HG02970 (cell line): ENCODE data around the gene USB1.
"Not testable (repeated sequence)": the region's sequence is repeated elsewhere in the genome, so short reads cannot be mapped to it uniquely, and the experiment has no call there.

ENCODE experiments used
- ATAC-seq: cut with Tn5 transposase; IDR thresholded peaks from one replicate; pipeline ENCODE4 v1.9.1; 2021; ENCODE audit warnings: mild to moderate bottlenecking, moderate library complexity, moderate number of reproducible peaks; ENCODE audit not compliant: unreplicated experiment, low FRiP score

USB1 gene

DNA sequence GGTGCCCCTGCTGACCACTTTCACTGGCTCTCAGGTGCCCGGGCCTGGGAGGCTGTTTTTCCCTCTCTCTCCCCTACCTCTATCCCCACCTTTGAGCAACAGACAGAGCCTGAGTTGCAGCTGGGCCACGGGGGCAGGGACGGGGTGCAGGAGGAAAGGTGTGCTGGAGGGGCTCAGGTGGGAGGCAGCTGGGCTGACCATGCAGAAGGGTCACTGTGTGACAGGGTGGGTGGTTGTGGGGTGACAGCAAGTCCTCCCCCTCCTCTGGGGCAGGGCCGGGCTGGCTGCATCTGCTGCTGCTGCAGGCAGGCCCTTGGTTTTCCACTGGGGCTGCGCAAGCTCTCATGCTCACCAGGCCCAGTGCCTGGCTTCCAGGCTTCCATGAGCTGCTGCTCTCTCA is 7.3 kb upstream of the USB1 start:
- ATAC-seq, result no peak

DNA sequence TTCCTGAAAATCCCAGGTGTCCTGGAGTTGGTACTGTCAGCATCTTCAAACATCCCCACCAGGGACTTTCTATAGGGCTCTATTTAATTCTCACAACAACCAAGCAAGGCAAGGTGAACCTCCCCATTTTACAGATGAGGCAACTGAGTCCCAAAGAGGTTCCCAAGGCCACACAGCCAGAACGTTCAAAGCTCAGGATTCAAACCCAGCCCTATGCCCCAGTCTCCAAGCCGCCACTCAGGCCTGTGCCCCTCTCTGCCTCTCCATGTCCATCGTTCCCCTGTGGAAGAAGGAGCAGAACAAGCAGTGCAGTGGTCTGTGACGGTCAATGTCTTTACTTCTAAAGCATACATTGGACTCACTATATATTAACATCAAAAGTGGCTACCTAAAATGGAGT is 6.8 kb upstream of the USB1 start:
- ATAC-seq, result no peak

DNA sequence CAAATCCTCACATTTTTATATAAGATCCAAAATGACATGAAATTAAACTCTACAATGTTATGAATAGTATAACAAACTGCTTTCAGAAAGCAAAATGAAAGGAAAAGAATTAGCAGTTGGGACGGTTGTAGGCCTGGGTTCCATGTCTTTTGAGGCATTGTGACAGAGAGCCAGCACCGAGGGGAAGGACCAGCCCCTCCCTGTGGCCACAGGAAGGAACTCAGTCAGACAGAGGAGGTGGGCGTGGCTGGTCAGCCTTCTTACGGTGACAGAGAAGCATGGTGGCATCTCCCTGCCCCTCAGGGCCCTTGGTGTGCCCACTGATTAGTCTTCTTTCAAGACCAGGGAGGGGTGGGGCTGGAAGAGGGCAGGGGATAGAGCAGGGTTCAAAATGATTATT is 6.4 kb upstream of the USB1 start:
- no peak for ATAC-seq

DNA sequence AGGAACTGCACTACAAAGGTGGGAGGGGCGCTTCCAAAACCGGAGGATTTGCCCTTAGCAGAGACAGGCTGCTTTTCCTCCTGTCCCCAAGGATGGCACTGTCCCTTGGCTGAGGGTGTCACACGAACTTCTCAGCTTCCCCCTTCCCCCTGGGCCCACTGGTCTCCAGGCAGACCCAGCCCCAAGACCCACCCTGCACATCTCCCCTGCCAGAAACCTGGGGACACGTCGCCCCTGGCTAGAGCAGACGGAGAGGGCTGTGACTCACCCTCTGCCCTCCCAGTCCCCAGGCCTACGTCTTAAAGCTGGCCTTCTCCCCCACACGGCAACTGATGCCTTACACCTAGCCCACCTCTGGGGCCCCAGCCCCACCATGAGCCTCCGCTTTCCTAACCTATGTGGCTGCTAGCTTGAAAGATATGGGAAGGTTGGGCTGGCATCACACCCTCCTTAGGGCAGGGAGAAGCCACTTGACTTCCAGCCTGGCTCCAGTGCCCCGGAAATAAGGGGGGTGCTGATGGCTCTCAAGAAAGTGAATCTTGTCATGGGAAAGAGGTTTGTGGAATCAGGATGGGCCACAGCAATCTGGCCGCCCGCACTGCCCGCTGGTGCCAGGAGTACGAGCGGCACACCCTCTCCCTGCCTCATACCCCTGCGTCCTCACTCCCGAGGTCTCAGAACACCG is 5.3 kb upstream of the USB1 start:
- ATAC-seq, result no peak

DNA sequence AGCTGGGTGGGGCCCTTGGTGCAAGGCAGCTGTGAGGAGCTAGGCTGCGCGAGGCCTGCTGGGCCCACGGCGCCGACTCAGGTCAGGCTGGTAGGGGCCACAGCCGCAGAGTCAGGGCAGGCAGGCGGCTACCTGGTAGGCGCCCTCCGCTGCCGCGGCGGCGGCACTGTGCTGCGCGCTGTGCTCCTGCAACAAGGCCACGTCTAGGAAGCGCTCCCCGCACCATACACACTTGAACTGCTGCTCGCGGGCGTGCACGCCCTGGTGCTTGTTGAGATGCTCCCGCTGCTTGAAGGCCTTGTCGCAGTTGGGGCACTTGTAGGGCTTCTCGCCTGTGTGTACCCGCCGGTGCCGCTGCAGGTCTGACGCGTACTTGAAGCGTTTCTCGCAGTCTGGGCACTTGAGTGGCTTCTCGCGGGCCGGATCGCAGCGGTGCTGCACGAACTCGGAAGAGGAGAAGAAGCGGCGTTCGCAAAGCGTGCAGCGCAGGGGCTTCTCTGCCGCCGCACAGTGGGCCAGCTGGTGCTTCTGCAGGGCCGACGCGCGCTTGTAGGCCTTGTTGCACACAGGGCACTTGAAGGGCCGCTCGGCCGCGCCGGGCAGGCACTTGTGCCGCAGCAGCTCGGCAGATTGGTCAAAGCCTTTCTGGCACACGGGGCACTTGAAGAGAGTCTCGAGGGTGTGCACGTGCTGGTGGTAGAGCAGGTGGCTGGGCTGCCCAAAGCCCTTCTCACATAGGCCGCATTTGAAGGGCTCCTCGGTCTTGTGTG is 4.6 kb upstream of the USB1 start:
- ATAC-seq, result no peak

DNA sequence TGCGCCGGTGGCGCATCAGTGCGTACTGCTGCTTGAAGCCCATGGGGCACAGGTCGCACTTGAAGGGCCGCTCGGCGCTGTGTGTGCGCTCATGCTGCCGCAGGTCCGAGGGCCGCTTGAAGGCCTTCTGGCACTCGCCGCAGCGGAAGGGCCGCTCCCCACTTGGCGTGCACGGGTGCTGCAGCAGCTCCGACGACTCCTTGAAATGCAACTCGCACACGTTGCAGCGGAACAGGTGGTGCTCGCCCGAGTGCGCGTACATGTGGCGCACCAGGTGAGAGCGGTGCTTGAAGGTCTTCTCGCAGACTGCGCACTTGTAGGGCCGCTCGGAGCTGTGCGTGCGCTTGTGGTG is 4.1 kb upstream of the USB1 start:
- no peak for ATAC-seq

DNA sequence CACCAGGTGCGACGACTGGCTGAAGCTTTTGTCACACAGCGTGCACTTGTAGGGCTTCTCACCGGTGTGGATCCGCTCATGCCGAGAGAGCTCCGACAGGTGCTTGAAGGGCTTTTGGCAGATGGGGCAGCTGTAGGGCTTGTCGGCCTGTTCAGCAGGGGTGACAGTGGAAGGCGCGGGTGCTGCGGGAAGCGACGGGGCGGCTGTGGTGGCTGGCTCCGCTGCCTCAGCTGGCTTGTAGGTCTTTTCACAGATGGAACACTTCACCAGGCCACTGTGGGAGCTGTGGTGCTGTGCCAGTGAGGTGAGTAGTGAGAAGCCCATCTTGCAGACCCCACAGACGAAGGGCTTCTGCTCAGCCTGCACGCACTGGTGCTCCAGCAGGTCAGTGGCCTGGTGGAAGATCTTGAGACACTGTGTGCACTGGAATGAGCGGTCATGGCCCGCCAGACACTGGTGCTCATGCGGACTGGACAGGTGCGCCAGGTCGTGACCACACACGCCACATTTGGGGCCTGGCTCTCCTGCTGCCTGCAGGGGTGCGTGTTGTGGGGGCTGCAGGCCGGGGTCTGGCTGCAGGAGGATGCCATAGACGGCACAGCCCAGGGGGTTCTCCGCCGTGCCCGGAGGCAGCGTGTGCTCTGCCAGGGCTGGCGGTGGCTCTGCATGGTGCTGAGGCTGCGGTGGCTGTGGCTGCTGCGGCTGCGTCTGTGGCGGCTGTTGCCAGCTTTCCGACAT is 3.5 kb upstream of the USB1 start:
- ATAC-seq, result no peak

DNA sequence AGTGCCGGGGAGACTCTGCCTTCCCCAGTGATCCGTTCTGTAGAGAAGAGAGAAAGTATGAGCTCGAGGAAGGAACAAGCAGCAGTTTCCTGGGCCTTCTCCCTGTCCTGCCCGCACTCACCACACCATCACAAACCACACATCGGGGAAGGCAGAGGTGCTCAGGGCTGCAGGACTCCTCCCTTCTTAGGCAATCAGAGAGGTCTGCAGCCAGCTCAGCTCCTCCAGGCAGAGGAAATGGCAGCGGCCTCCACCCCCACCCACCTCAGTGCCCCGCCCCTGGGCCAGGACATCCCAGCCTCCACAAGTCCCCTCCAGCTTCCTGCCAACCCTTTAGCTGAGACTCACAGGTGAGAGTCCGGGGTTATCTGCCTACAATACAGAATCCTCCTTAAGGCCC is 2.7 kb upstream of the USB1 start:
- no peak for ATAC-seq

DNA sequence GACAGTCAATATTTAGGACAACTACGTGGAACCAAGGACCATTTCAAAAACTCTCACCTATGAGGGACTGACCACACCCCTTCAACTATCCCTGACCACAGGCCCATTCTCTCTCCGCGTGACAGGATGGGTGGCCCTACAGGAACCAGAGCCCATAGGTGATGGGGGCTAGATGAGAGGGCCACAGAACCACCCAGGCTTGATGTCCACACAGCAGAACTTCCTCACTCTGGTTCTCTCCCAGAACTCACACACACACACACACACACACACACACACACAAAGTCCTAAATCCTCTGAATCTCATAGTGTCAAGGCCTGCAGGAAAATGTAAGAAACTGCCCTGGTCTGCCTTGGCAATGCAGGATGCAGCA is 2.2 kb upstream of the USB1 start:
- no peak for ATAC-seq

DNA sequence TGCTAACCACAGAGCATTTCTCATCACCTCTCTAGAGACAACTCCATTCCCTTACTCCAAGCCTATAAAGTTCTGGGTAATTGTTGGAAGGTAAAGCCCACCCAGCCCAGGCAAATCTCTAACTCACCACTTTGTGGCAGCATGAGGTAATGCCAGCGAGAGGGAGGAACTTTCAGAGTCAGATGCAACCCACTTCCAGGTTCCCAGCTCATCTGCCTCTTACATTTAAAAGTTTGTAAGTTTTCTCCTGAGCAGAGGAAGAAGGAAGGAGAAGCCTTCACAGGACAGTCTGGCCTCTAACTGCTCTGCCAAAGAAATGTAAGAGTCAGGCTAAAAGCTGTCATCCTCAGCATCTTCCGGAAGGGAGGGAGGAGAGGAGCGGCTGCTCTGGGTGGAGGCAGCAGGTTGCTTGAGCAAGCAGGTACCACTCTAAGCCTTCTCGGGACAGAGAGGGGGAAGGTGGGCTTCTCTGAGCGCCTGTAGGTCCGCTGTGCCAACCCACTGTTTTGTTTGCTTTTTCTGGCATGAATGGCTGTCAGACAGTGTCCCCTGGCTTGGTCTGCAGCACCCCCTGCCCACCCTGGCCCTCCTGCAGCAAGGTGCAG is 1.7 kb upstream of the USB1 start:
- no peak for ATAC-seq

DNA sequence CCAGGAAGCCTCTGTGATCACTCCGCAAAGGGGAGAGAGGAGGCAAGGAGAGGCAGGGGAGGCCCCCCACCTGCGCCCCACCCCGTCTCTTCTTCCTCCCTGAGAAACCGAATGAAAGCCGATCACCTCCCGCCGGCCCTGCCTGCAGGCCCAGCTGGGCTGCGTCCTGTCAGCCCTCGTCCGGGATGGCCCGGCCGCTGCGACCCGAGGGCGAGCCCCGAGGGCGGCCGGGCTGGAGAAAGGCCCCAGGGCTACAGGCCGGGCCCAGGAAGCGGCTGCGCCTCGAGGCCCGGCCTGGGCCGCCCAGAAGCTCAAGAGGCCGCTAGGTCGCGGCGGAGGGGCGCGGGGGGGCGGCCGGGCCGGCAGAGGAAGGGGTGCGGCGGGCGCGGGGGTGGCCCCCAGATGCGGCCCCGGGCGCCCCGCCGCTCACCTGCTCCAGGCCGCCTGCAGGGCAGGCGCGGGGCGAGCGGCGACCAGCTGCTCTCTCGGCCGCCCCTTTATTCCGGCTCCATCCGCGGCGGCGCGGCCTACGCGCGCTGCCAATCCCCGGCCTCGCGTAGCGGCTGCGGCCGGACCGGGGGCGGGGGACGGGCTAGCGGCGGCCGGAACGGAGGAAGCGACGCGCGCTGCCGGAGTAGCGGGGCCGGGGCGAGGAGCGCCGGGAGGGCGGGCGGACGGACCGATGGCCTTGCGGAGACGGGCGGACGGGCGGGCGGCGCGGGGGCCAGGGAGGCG is 1.1 kb upstream of the USB1 start, which contains the start of gene ZNF319:
TSS of gene ZNF319 (minus strand) at position 702 of the 735 bp plus-strand sequence. CDS start 2,407 bp downstream, outside the sequence.
- no peak for ATAC-seq

DNA sequence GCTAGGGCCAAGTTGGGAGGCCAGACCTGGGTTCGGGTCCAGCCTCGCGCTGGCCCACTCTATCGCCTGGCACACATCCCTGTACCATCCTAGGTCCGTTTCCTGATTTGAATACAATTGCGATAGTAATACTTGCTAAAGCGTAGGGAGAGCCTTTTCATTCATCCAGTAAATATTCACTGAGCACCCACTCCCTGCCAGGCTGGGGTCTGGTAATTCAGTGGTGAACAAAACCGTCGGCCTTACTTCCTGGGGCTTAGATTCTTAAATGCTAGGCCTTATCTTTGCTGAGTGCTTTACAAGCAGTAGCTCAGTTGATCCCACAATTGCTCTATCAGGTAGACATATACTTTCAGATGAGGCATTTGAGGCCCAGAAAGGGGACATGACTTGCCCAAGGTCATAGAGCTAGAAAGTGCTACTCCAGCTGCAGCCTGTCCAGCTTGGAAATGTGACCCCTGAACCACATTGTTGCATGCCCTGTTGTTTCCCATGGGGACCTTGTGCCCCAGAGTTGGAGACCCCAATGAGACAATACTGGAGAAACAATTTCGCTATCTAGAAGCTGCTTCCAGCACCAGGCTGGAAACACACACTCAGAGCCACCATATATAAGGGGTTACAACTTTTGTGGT is 691 bp downstream of the USB1 start:
- no peak for ATAC-seq

DNA sequence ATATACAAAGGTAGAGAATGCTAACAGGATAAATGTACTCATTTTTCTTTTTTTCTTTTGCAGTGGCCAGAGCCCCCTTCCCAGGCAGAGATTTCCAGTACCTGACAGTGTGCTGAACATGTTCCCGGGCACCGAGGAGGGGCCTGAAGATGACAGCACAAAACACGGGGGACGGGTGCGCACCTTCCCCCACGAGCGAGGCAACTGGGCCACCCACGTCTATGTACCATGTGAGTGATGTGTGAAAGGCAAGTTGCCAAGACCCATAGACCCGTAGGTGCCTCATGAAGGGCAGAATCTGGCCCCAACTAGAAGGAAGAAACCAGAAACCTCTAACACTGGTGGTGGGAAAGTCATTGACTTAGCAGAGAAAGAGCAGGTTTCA is 1.2 kb downstream of the USB1 start:
- ATAC-seq, result no peak

DNA sequence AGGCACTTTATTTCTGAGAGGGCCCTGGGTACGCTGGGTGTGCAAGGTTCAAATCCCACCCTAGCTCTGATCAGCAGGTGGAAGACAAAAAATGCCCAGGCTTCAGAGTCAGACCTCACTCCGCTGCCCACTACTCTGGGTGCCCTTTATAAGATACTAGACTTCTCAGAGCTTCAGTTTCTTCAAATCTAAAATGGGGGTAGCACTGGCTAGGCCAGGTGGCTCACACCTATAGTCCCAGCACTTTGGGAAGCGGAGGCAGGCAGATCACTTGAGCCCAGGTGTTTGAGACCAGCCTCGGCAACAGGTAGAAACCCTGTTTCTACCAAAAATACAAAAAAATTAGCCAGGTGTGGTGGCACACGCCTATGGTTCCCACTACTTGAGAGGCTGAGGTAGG is 1.7 kb downstream of the USB1 start:
- ATAC-seq, result no peak

DNA sequence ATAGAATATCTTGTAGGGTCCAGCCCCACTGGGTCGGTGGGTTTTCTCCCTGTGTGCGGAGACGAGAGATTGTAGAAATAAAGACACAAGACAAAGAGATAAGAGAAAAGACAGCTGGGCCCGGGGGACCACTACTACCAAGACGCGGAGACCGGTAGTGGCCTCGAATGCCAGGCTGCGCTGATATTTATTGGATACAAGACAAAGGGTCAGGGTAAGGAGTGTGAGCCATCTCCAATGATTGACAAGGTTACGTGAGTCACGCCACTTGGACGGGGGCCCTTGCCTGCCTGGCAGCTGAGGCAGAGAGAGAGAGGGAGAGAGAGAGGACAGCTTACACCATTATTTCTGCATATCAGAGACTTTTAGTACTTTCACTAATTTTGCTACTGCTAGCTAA is 3.5 kb downstream of the USB1 start:
- ATAC-seq, result not testable (repeated sequence)

DNA sequence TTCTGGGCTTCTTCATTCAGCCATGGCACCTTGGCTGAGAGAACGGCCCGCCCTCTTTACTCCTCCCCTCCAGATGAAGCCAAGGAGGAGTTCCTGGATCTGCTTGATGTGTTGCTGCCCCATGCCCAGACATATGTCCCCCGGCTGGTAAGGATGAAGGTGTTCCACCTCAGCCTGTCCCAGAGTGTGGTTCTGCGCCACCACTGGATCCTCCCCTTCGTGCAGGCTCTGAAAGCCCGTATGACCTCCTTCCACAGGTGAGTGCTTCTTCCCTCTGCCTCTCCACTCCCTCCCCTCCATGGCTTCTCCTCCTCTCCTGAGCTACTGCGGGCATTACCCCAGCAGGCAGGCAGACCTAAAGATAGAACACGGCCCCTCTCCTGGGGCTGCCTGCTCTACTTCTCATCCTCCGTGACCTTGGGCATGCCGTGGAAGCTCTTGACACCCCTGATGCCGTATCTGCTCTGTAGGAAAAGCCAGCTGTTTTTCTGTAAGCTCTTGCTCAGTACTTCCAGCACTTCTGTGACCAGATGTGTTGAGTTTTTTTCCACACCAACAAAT is 8.7 kb downstream of the USB1 start:
- no peak for ATAC-seq

DNA sequence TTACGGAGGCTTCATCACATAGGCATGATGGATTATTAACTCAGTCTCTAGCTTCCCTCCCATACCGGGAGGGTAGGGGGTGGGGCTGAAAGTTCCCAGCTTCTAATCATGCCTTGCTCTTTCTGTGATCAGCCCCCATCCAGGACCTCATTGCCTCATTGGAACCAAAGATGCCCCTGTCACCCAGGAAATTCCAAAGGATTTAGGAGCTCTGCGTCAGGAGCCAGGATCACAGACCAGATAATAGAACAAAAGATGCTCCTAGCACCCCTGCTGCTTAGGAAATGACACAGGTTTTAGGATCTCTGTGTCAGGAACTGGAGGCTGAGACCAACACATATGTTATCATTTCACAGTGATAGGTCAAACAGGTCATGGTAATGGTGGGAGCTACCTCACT is 9.7 kb downstream of the USB1 start:
- ATAC-seq, result no peak

DNA sequence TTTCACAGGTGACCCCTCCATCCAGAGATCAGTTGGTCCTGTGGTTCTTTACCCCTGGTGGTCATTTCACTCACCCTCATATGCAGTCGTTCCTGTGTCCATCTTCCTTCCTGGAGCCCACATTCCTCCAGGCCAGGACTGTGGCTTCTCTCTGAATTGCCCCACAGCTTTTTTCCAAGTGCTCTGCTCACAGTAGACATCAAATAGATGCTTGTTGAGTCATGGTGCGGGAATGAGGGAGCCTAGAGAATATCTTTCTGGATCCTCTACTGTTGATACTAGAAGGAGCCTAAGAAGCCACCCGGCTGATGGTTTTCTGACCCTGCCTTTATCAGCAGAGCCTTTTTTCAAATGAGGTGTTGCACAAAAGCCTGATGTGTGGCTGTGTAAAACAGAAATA is 10.4 kb downstream of the USB1 start:
- ATAC-seq, result no peak

DNA sequence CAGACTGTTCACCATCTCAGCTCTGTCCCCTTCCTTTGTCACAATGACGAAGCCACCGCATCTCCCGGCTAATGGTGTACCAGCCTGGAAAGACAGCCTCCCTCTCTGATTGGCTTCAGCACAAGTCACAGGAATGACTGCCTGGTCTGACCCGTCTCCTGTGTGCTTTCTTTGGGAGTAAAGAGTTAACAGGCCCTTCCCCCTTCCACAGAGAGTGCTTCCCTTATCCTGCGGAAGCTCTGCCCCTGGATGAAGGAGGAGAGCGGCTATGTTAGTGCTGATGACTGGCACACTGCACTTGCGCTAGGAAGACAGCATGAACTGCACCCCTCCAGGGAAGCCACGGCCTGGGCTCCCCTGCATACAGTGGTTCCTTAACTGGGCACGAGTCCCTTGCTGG is 11.3 kb downstream of the USB1 start:
- ATAC-seq, result no peak
